Measurements from ENCODE around the gene CYP1A1. TPM values are rescaled to one million over a fixed set of nuclear protein-coding genes. Genes with fewer than 3 reads are reported as not detected.

The CYP1A1 gene
- total and polyA plus RNA-seq, 2 experiments from 2014 or later = 0.45 to 0.56 TPM

- H3K9me3 ChIP-seq (ENCODE audit: low read depth) = no peaks in the 10 kb centered on the region
- H3K4me1 ChIP-seq (ENCODE audit: low read depth) = no peaks in the 10 kb centered on the region
- H3K36me3 ChIP-seq = no peaks in the 10 kb centered on the region
- no peak overlapping the region for H3K27ac ChIP-seq
- peak; percentile 72 for TF ChIP-seq CTCF (IDR thresholded peaks at IDR 0.05; ENCODE audit: low read depth, low read length)
- DNase-seq (ENCODE audit: low read depth in 1 of 2, low spot score in 1 of 2) = peak; percentile 62 to 79
- no peak overlapping the region for H3K4me3 ChIP-seq
- no peaks in the 10 kb centered on the region for H3K27me3 ChIP-seq
These were observed 43.5 kb upstream of the CYP1A1 start for GRCh38 chr15:74768771-74769342.

- no peak for DNase-seq (ENCODE audit: low read depth in 1 of 2, low spot score in 1 of 2)
- Histone ChIP-seq H3K4me1 (ENCODE audit: low read depth) (no peaks in the 10 kb centered on the region), H3K9me3 (ENCODE audit: low read depth) (no peaks in the 10 kb centered on the region), H3K27me3 (no peaks in the 10 kb centered on the region), H3K4me3 (no peak overlapping the region), H3K27ac (no peak overlapping the region), H3K36me3 (no peaks in the 10 kb centered on the region)
- TF ChIP-seq CTCF (IDR thresholded peaks at IDR 0.05; ENCODE audit: low read depth, low read length) = no peak
These were observed 42.9 kb upstream of the CYP1A1 start for GRCh38 chr15:74768099-74768770.

- DNase-seq (ENCODE audit: low read depth in 1 of 2, low spot score in 1 of 2) = no peak
- no peaks in the 10 kb centered on the region for H3K36me3 ChIP-seq
- no peaks in the 10 kb centered on the region for H3K9me3 ChIP-seq (ENCODE audit: low read depth)
- no peak for TF ChIP-seq CTCF (IDR thresholded peaks at IDR 0.05; ENCODE audit: low read depth, low read length)
- no peaks in the 10 kb centered on the region for H3K27me3 ChIP-seq
- H3K27ac ChIP-seq = no peak overlapping the region
- H3K4me3 ChIP-seq = no peak overlapping the region
- H3K4me1 ChIP-seq (ENCODE audit: low read depth) = no peaks in the 10 kb centered on the region
These were observed 42.1 kb upstream of the CYP1A1 start for GRCh38 chr15:74767167-74768098.

- DNase-seq (ENCODE audit: low read depth in 1 of 2, low spot score in 1 of 2) = no peak
- Histone ChIP-seq H3K27me3 (no peaks in the 10 kb centered on the region), H3K4me3 (no peak overlapping the region), H3K27ac (no peak overlapping the region), H3K36me3 (no peaks in the 10 kb centered on the region), H3K4me1 (ENCODE audit: low read depth) (no peaks in the 10 kb centered on the region), H3K9me3 (ENCODE audit: low read depth) (no peaks in the 10 kb centered on the region)
- no peak for TF ChIP-seq CTCF (IDR thresholded peaks at IDR 0.05; ENCODE audit: low read depth, low read length)
These were observed 38.1 kb upstream of the CYP1A1 start for GRCh38 chr15:74763416-74763815.

GRCh38 chr15:74762791-74763150, 37.4 kb upstream of the CYP1A1 start:
- H3K4me1 ChIP-seq (ENCODE audit: low read depth) = no peaks in the 10 kb centered on the region
- no peaks in the 10 kb centered on the region for H3K36me3 ChIP-seq
- no peak overlapping the region for H3K27ac ChIP-seq
- TF ChIP-seq CTCF (IDR thresholded peaks at IDR 0.05; ENCODE audit: low read depth, low read length) = no peak
- no peaks in the 10 kb centered on the region for H3K27me3 ChIP-seq
- H3K9me3 ChIP-seq (ENCODE audit: low read depth) = no peaks in the 10 kb centered on the region
- no peak overlapping the region for H3K4me3 ChIP-seq
- no peak for DNase-seq (ENCODE audit: low read depth in 1 of 2, low spot score in 1 of 2)
